HepG2 (cell line): ENCODE data around the gene UBR7. TPM values are rescaled to one million over a fixed set of nuclear protein-coding genes. Genes with fewer than 3 reads are reported as not detected.

Experiments used
- CHD4 ChIP-seq: fragments of 200-600 bp; sonication (generic); IDR thresholded peaks from 2 replicates; pipeline ENCODE4 v1.7.0; 2017; ENCODE audit warnings: mild to moderate bottlenecking, low read length, borderline replicate concordance
- CREBL2 ChIP-seq: sonication (generic); formaldehyde crosslinking; IDR thresholded peaks from 2 replicates; pipeline ENCODE4 v1.8.1; 2023; ENCODE audit warnings: missing genetic modification reagents, mild to moderate bottlenecking, borderline replicate concordance
- DR1 ChIP-seq: sonication (generic); formaldehyde crosslinking; IDR thresholded peaks from 2 replicates; pipeline ENCODE4 v1.8.0; 2021; ENCODE audit warnings: mild to moderate bottlenecking, missing genetic modification reagents, inconsistent platforms
- E2F1 ChIP-seq: sonication (generic); formaldehyde crosslinking; IDR thresholded peaks from 2 replicates; pipeline ENCODE4 v1.5.0; 2020; ENCODE audit warnings: missing genetic modification reagents
- FOXP1 ChIP-seq, 2 experiments: fragments of 450-650 bp in 1 of 2; IDR thresholded peaks; 2 replicates each; pipeline ENCODE4 v1.6.1; 2017 to 2018; ENCODE audit warnings: antibody characterized with exemption in 1 of 2
- GPBP1L1 ChIP-seq: sonication (generic); formaldehyde crosslinking; IDR thresholded peaks from 2 replicates; pipeline ENCODE4 v1.5.0; 2020; ENCODE audit warnings: mild to moderate bottlenecking, missing genetic modification reagents
- IRF2 ChIP-seq: IDR thresholded peaks from 2 replicates; pipeline ENCODE4 v1.6.1; 2018; ENCODE audit warnings: missing genetic modification reagents, missing compliant biosample characterization
- NFYB ChIP-seq: sonication (generic); formaldehyde crosslinking; IDR thresholded peaks from 2 replicates; pipeline ENCODE4 v1.4.0; 2020; ENCODE audit warnings: missing genetic modification reagents
- NPAS2 ChIP-seq: sonication (generic); formaldehyde crosslinking; IDR thresholded peaks from 2 replicates; pipeline ENCODE4 v1.8.0; 2022; ENCODE audit warnings: mild to moderate bottlenecking, missing genetic modification reagents, borderline replicate concordance
- PTBP1 ChIP-seq: fragments of 200-400 bp; formaldehyde crosslinking; IDR thresholded peaks from 2 replicates; pipeline ENCODE4 v1.6.1; 2018; ENCODE audit warnings: low read length, low read depth; ENCODE audit not compliant: poor library complexity, severe bottlenecking
- SRY ChIP-seq: sonication (generic); formaldehyde crosslinking; IDR thresholded peaks from 2 replicates; pipeline ENCODE4 v1.8.0; 2022; ENCODE audit warnings: mild to moderate bottlenecking, missing genetic modification reagents
- TFDP2 ChIP-seq: sonication (generic); formaldehyde crosslinking; IDR thresholded peaks from 2 replicates; pipeline ENCODE4 v1.4.0; 2020; ENCODE audit warnings: missing genetic modification reagents
- ZBTB1 ChIP-seq: sonication (generic); formaldehyde crosslinking; IDR thresholded peaks from 2 replicates; pipeline ENCODE4 v1.4.0; 2020; ENCODE audit warnings: missing genetic modification reagents, borderline replicate concordance
- ZBTB7A ChIP-seq: sonication (generic); formaldehyde crosslinking; IDR thresholded peaks from 2 replicates; pipeline ENCODE4 v1.8.0; 2022; ENCODE audit warnings: mild to moderate bottlenecking, missing genetic modification reagents
- ZFAT ChIP-seq: sonication (generic); formaldehyde crosslinking; conservative IDR thresholded peaks from 2 replicates; pipeline ENCODE4 v1.8.1; 2023; ENCODE audit warnings: missing genetic modification reagents, inconsistent platforms
- ZMYM4 ChIP-seq: sonication (generic); formaldehyde crosslinking; IDR thresholded peaks from 2 replicates; pipeline ENCODE4 v1.8.1; 2023; ENCODE audit warnings: mild to moderate bottlenecking, missing genetic modification reagents
- ZNF24 ChIP-seq: fragments of 450-650 bp; IDR thresholded peaks from 2 replicates; pipeline ENCODE4 v1.6.1; 2017; ENCODE audit warnings: antibody characterized with exemption, mild to moderate bottlenecking
- ZNF605 ChIP-seq: sonication (generic); formaldehyde crosslinking; IDR thresholded peaks from 2 replicates; pipeline ENCODE4 v1.8.0; 2022; ENCODE audit warnings: mild to moderate bottlenecking, missing genetic modification reagents
- ZNF687 ChIP-seq: sonication (generic); formaldehyde crosslinking; IDR thresholded peaks from 2 replicates; pipeline ENCODE4 v1.5.1; 2020; ENCODE audit warnings: mild to moderate bottlenecking, missing genetic modification reagents, moderate library complexity
- ZNF777 ChIP-seq: sonication (generic); formaldehyde crosslinking; IDR thresholded peaks from 2 replicates; pipeline ENCODE4 v1.4.0; 2020; ENCODE audit warnings: missing genetic modification reagents
- ZNF792 ChIP-seq: IDR thresholded peaks from 2 replicates; pipeline ENCODE4 v1.6.1; 2016
- ZSCAN25 ChIP-seq: sonication (generic); formaldehyde crosslinking; IDR thresholded peaks from 2 replicates; pipeline ENCODE4 v1.8.0; 2022; ENCODE audit warnings: mild to moderate bottlenecking, missing genetic modification reagents
- polyA plus RNA-seq, 8 experiments: library from polyadenylated mRNA; depleted of rRNA in 3 of 8; stranded (reverse) in 7 of 8; unstranded in 1 of 8; fragments of >200 nt; fragmentation: Illumina TruSeq in 4 of 8; extraction: Trizol in 4 of 8; gene quantifications; 2 replicates each; pipeline versions ENCODE4 v1.2.1 to v1.2.3, GENCODE V29; 2011 to 2016; ENCODE audit warnings: low read depth in 4 of 8, missing spikeins in 1 of 8, mixed read lengths in 1 of 8; ENCODE audit not compliant: insufficient read depth in 1 of 8
- total RNA-seq, 5 experiments: library from RNA; depleted of rRNA; stranded (reverse); fragments of >200 nt; fragmentation: Illumina TruSeq; extraction: Trizol; gene quantifications; 2 replicates each; pipeline ENCODE4 v1.2.3, GENCODE V29; 2016; ENCODE audit warnings: low read depth in 1 of 5

Gene UBR7
- total and polyA plus RNA-seq, 2 of the 13 experiments (the other 11 are each of a cell fraction or from before 2014, with no cell fraction given): 11.0 to 19.7 TPM

- TF ChIP-seq ZSCAN25: peak; percentile 29; the same call in 1 of the 2 replicates
- TF ChIP-seq SRY: 0 out of 2 replicates have a peak, but pooled peaks have one; percentile 57
- TF ChIP-seq TFDP2 (CRISPR knock-in tag): peak; percentile 98
- peak; percentile 84 for TF ChIP-seq ZNF605 (CRISPR knock-in tag)
- TF ChIP-seq ZNF24: no peak
- peak; percentile 67 for TF ChIP-seq IRF2 (CRISPR knock-in tag)
- TF ChIP-seq ZNF777 (CRISPR knock-in tag): peak; percentile 100
- peak; percentile 35 for TF ChIP-seq PTBP1
- no peak for TF ChIP-seq GPBP1L1 (CRISPR knock-in tag)
- TF ChIP-seq NPAS2: no peak
- peak; percentile 73 for TF ChIP-seq NFYB
- TF ChIP-seq ZNF687 (CRISPR knock-in tag): peak; percentile 97
- TF ChIP-seq CREBL2 (CRISPR knock-in tag): 0 out of 2 replicates have a peak, but pooled peaks have one; percentile 52
- no peak for TF ChIP-seq CHD4
- TF ChIP-seq FOXP1 (IDR thresholded peaks at IDR 0.05): no peak
- peak; percentile 31; the same call in 1 of the 2 replicates for TF ChIP-seq FOXP1 (CRISPR knock-in tag; IDR thresholded peaks at IDR 0.05)
- peak; percentile 71; the same call in 1 of the 2 replicates for TF ChIP-seq ZNF792
- peak; percentile 79 for TF ChIP-seq ZMYM4 (CRISPR knock-in tag)
- no peak for TF ChIP-seq ZFAT (CRISPR knock-in tag)
- TF ChIP-seq ZBTB1 (CRISPR knock-in tag): no peak
- peak; percentile 94 for TF ChIP-seq E2F1 (CRISPR knock-in tag)
- TF ChIP-seq ZBTB7A (CRISPR knock-in tag): no peak
- peak; percentile 81 for TF ChIP-seq DR1 (CRISPR knock-in tag)
These were observed at the start of gene UBR7, which contains the start of gene GON7 (continued) for GRCh38 chr14:93206793-93207467.
